Activated CD8-positive, alpha-beta memory T cell treated with anti-CD3 and anti-CD28 coated beads, Interleukin-2, amount 50 U/mL, for 4 hours (primary cell): ENCODE data around the gene TCTN1.
A peak's percentile ranks its signal among the peaks of the same experiment; 100 is the strongest.
"Not testable (repeated sequence)": the region's sequence is repeated elsewhere in the genome, so short reads cannot be mapped to it uniquely, and the experiment has no call there.

ENCODE experiments used
- DNase-seq: peaks from one replicate; pipeline ENCODE4 v3.0.0-alpha.2; 2020

The TCTN1 gene

DNA sequence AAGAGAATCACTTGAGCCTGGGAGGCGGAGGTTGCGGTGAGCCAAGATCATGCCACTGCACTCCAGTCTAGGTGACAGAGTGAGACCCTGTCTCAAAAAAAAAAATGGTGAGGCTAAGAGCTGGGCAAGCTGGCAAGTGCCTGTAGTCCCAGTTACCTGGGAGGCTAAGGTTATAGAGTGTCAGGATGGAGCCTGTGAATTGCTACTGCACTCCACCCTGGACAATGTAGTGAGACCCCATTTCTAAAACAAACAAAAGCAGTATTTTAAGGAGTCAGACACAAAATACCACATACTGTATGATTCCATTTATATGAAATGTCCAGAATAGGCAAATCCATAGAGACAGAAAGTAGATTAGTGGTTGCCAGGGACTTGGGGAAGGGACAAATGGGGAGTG lies 26.8 kb upstream of the TCTN1 start:
- DNase-seq, result not testable (repeated sequence)

DNA sequence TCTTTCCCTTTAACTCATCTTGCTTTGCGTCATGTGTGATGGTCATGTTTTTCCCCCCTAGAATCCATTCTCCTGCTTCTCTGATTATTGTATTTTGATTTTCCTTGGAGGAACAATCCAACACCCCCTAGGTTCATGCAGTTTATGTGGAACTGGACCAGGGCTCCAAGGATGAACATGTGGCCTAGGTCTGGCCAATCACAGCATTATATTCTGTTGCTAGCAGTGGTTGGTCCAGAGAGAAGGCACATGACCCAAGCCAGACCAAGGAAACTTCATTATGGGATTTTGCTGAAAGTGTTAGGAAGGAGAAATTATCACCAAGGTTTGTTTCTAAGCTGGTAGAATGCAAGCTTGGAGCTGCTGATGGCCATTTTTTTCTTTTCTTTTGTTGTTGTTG lies 23.9 kb upstream of the TCTN1 start:
- no peak for DNase-seq

DNA sequence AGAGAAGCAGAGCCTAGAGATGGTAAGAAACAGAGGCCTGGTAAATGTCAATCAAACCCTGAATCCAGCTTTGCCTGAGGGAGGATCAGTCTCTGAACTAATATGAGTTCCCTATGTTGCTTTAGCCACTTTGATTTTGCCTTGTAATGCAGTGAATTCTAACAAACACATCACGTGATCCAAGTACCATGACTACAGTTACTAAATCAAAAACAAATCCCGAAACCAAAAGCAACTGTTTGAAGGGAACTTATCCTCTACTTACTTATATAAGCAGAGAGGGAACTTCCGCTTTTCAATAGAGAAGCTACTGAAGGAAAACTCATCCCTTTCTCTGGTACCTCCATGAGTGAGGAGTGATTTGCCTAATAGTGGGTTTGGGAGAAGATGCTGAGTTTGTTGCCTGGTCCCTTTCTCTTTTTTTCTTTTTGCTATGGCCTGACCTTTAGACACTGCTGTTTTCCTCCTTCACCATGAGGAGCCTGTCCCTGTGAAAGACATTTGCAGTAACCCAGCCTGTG lies 23.1 kb upstream of the TCTN1 start:
- no peak for DNase-seq

DNA sequence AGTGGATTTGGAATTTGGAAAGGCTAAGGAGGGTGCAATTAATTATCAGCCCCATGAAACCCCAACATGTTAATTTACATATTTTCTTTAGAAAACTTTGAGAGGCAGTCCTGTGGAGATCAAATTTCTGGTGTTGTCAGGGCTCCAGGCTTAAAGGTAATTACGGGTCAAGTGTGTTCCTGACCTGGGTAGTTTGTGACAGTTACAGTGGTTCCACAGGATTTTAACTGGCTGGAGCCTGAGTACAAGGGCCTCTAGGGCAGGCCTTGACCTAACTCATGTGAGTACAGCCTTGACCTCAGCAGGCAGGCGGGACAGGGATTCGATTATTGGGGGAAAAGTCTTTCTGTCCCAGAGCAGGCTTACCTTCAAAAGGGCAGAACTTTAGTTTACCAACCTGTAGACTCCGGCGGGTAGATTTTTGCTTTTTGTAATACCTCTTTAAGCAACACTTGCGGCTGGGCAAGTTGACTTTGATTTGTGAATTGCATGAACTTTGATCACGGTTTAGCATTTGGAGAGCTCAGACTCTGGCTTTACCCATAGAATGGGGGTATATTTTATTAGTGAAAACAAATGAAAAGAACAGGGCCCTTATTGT lies 22.4 kb upstream of the TCTN1 start:
- no peak for DNase-seq

DNA sequence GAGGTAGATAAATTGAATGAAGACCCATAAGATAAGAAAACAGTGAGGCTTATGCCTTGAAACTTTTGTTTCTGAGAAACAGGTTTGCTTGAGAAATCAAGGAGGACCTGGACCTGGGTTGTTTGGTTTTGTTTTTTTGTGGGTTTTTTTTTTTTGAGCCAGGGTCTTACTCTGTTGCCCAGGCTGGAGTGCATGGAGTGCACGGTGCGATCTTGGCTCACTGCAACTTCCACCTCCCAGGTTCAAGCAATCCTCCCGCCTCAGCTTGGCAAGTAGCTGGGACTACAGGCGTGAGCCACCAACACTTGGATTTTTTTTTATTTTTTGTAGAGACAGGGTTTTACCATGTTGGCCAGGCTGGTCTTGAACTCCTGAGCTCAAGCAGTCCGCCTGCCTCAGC lies 21.9 kb upstream of the TCTN1 start:
- DNase-seq, result no peak

DNA sequence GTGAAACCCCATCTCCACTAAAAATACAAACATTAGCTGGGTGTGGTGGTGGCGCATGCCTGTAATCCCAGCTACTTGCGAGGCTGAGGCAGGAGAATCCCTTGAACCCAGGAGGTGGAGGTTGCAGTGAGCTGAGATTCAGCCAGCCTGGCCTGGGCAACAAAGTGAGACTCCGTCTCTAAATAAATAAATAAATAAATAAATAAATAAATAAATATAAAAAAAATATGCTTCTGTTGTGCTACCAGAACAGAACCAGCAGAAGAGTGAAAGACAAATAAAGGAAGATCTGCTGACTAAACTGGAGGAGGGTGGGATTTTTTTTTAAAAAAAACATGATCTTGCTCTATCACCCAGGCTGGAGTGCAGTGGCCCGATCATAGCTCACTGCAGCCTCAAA lies 21.0 kb upstream of the TCTN1 start:
- not testable (repeated sequence) for DNase-seq

DNA sequence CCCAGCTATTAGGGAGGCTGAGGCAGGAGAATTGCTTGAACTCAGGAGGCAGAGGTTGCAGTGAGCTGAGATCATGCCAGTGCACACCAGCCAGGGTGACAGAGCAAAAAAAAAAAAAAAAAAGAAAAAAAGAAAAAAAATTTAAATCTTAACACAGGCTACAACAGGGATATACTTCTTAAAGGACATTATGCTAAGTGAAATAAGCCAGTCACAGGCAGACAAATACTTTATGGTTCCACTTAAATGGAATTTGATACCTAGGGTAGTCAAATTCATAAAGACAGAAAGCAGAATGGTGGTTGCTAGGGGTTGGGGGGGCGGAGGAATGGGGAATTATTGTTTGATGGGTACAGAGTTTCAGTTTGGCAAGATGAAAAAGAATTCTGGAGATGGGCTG lies 16.0 kb upstream of the TCTN1 start:
- no peak for DNase-seq

DNA sequence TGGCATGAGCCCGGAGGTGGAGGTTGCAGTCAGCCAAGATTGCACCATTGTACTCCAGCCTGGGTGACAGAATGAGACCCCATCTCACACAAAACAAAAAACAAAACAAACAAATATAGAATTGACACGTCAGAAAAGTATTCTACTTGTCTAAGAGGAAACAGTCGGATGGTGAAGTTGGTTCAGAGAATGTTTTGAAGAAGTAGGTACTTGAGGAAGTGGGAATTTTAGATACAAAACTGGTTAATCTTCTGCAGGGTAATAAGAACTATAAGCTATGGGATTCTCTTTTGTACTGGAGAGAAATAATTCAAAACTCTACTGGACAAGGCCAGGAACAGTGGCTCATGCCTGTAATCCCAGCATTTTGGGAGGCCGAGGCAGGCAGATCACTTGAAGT lies 14.6 kb upstream of the TCTN1 start:
- no peak for DNase-seq

DNA sequence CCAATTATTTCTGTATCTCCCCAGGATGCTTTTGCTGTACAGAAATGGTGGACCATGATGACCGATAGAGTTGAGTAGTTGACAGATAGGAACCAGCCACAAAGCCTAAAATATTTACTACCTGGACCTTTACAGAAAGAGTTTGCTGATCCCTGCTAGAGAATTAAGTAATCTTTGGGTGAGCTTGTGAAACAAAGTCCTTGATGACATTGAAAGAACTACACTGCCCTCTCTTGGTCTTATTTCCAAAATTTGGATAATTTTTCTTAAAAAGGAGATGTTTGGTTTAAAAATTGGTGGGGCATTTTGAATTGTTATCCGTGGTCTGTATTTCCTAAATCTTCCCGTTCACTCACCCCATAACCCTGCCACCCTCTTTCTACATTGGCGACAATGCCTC lies 13.7 kb upstream of the TCTN1 start:
- DNase-seq, result no peak

DNA sequence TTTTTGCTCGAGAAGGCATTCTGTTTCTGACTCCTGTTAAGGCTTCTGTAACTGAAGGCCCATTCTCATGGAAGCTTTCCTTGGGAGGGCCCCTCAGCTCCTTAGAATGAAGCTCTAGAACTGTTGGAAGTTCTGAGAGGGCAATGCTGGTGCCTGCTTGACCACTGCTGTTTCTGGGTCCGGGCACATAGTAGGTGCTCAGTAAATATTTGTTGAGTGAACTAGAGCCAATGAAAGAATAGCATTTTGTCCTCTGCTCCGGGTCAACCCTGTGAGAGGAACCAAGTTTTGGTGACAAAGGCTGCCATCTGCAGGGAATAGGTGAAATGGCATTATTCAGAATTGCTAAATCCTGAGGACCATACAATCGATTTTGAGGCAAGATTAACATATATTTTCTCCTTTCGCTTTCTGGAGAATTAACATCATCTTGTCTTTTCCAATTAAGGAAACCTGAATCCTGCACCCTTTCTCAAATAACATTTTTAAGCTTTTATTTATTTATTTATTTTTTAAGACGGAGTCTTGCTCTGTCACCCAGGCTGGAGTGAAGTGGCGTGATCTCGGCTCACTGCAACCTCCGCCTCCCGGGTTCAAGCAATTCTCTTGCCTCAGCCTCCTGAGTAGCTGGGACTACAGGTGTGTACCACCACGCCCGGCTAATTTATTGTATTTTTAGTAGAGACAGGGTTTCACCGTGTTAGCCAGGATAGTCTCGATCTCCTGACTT lies 11.7 kb upstream of the TCTN1 start:
- DNase-seq, result peak; percentile 36

DNA sequence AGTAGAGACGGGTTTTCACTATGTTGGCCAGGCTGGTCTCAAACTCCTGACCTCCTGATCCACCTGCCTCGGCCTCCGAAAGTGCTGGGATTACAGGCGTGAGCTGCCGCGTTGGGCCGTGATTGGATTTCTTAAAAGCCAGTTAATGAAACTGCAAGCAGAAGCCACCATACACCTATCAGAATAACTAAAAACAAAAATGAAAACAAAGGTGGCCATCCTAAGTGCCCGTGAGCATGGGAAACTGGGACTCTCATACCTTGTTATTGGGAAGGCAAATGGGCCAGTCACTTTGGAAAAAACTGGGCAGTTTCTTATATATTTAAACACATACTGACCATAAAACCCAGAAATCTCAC lies 7.7 kb upstream of the TCTN1 start:
- DNase-seq, result no peak

DNA sequence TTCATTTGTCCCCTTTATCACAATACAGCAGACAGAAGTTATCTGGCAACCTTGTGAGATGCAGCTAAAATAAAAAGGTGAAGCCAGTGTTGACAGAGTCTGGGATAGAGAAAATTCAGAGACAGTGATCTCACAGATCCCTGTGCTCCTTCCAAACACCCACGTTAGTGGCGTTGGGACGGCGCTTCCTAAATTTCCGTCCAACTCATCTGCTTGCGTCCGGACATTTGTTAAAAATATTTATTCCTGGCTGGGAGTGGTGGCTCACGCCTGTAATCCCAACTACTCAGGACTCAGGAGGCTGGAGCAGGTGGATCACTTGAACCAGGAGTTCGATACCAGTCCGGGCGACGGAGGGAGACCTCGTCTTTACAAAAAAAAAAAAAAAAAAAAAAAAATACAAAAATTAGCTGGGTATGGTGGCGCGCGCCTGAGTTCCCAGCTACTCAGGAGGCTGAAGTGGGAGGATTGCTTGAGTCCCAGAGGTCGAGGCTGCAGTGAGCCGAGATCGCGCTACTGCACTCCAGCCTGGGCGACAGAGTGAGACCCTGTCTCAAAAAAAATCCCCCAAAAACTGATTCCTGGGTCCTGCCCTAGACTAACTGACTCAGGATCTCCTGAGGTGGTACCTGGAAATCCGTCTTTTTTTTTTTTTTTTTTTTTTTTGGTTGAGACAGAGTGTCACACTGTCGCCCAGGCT lies 708 bp upstream of the TCTN1 start:
- DNase-seq, result no peak

DNA sequence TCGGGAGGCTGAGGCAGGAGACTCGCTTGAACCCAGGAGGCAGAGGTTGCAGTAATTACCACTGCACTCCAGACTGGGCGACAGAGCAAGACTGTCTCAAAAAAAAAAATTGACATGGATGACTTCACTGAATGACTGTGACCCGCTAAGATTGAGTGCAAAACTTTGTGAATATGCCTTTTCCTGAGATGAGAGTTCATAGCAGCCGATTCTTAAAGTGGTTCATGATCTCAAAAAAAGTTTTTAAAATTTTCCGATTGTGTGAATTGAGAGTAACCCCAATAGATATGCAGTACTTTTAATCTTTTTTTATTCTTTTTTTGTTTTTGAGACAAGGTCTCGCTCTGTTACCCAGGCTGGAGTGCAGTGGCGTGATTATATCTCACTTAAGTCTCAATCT lies 1.2 kb downstream of the TCTN1 start:
- no peak for DNase-seq

DNA sequence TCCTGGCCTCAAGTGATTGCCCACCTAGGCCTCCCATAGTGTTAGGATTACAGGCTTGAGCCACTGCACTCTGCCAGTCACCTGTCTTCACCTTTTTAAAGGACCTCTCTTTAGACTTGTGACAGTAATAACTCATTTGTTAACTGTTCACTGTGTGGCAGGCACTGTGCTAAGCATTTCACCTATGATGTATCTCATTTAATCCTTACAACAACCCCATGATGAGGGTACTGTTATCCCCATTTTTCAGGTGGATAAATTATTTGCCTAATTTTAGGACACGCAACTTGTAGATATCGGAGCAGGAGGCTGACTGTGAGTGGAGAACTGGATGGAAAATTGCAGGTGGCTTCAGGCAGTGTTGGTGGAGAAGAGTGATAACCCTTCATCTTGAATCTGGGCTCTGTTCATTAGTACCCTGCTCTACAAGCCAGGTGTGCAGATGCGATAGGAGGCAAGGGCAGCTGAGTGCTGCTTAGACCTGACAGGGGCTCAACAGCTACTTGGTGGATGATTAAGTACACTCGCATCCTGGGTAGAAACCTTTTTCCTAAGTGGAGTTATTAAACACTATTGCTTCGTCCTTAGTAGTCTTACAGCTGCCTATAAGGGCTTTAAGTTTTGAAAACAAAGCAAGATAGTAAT lies 2.7 kb downstream of the TCTN1 start:
- no peak for DNase-seq

DNA sequence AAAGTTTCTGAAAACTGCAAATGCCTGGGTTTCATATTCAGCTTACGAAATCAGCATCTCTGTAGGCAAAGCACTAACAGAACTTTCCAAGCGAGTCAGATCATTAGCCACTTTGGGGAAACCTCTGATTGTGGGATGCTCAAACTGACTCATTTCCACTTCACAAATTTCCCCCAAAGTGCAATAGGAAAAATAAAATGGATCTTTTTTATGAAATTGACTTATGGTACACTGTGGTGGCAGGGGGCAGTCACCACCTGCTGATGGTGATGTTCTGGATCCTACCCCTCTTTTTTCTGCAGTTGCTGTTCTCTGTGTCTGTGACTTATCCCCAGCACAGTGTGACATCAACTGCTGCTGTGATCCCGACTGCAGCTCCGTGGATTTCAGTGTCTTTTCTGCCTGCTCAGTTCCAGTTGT lies 5.6 kb downstream of the TCTN1 start:
- DNase-seq, result no peak

DNA sequence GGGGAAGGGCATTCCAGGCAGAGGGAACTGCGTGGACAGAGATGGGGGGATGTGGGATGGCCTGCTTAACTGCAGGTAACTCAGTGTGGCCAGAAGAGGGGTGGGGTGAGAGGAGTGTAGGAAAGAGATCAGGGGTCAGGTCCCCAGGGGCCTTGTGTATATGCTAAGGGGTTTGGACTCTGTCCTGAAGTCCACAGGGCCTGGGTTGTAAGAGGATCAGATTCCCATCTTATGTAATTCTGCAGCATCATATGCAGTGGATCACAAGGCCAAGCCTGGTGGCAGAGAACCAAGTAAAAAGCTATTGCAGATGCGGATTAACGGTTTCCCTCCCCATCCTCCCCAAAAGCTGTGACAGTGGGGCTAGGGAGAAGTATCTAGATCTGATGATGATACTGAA lies 8.7 kb downstream of the TCTN1 start:
- DNase-seq, result no peak

DNA sequence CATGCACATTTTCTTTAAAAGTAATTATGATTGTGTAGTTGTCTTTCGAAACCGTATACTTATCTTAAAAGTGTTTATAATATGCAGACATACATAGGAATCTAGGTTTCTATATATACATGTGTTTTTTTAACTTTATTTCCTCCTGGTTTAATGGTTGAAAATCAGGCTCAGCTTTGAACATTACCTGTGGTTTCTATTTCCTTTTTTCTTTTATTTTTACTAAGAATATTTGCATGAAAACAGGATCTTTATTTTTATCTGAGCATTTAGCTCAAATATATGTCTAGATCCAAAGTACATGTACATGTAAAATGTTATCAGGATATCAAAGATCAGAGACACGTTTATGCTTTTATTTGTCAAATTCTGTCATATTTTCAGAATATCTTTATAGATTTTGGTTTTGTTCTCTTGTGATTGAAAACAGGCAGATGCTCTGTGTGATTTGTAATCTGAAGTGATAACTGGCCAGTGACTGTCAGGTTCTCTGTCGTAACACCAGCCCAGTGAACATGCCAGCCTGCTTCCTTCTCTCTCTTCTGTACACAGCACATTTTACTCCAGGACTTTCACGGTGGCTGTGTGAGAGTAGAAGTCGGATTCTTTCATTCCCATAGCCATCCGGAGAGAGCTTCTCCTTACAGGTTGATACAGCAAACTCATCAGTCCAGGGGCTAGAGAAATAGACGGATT lies 13.7 kb downstream of the TCTN1 start:
- no peak for DNase-seq

DNA sequence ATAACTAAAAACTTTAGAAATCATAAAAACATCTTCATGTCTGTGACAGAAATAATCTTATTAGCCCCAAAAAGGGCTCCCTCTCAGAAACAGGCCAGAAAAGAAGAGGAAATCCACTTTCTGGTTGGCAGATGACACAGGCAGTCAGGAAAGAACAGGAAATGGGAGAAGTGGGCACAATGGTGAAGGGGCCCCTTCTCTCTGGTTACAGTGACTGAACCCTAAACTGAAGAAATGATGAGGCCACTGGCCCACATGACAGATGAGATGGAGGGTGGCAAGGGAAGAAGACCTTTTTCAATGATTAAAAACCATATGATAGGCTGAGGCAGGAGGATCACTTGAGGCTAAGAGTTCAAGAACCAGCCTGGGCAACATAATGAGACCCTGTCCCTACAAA lies 21.1 kb downstream of the TCTN1 start:
- no peak for DNase-seq

DNA sequence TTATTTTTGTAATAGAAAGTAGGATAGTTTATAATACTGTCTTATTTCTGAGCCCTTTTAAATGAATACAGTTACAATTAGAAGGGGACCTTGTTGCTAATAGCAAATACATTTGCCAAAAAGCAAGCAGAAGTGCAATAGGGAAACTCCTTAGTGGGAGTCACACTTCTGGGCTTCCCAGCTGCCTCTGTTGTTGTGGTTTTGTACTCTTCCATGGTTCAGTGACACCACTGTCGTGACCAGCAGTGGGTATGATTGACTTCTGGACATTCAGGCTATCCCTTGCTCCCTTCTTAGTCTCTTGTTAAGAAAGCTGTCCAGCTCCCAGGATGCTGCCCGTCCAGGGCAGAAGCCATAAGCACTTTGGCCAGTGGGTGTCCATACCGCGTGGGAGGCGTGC lies 22.6 kb downstream of the TCTN1 start:
- no peak for DNase-seq

DNA sequence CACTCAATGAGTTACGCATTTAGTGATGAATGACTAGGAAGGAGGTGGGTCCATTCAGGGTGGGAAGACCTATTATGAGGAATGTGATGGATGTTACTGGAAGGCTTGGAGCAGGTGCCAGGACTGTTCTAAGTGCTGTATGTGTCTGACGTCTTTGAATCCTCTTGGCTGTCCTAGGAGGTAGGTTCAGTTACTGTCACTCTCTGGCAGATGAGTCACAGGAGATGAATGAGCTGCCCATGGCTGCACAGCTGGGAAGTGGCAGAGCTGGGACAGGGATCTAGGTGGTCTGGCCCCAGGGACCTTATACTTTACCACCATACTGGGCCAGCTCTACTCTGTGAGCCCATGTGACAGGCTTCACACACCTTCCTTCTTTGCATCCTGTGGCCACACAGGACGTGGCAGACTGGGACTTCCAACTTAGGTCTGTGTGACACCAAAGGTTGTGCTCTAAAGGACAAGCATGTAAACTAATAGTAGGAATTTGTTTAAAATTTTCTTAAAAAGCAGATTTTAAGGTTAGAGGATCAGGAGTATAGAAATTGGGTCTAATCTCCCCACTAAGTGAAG lies 24.0 kb downstream of the TCTN1 start:
- no peak for DNase-seq

DNA sequence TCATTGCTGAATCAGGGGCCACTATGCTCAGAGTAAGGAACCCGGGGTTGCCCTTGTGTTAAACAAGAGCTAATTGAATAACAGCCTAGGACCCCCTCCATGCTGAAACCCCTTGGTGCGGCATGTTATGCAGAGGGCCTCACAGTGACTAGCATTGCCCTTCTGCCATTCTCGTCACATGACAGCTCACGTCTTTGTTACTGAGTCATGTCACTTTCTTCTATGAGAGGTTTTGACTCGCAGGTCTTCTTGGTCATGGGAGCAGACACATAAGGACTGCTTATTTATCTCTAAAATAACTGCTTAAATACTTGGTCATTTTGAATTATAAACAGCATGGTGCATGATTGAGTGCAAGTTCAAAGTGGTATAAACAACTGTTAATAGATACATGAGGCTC lies 24.9 kb downstream of the TCTN1 start:
- no peak for DNase-seq

DNA sequence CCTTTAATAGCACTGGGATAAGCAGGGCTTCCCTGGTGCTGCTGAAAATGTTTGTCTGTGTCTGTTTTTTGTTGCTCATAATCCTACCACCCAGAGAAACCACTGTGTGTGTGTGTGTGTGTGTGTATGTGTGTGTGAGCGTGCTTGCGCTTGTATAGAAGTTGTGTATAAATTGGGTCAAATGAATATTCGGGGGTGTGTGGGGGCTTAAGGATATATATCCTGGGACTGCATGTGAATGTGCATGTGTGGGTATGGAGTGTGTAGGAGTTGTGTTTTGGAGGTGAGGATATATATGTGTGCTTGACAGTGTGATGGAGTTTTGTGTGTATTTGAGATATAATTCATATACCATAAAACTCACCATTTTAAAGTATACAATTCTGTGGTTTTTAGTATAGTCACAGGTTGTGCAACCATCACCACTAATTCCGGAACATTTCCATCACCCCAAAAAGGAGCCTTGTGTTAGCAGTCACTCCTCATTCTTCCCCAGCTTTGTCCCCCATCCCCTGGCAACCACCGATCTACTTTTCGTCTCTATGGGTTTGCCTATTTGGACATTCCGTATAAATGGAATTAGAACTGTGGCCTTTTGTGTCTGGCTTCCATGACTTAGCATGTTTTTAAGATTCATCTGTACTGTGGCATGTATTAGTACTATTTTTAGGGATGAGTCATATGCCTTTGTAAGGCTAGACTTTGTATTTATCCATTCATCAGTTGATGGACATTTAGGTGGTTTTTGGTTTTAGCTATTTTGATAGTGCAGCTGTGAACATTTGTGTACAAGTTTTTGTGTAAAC lies 25.6 kb downstream of the TCTN1 start:
- DNase-seq, result no peak
